ENCODE data around the gene MYL7. TPM values are rescaled to one million over a fixed set of nuclear protein-coding genes. Genes with fewer than 3 reads are reported as not detected.

MYL7 gene
- total RNA-seq, 1 donor: not detected

DNA sequence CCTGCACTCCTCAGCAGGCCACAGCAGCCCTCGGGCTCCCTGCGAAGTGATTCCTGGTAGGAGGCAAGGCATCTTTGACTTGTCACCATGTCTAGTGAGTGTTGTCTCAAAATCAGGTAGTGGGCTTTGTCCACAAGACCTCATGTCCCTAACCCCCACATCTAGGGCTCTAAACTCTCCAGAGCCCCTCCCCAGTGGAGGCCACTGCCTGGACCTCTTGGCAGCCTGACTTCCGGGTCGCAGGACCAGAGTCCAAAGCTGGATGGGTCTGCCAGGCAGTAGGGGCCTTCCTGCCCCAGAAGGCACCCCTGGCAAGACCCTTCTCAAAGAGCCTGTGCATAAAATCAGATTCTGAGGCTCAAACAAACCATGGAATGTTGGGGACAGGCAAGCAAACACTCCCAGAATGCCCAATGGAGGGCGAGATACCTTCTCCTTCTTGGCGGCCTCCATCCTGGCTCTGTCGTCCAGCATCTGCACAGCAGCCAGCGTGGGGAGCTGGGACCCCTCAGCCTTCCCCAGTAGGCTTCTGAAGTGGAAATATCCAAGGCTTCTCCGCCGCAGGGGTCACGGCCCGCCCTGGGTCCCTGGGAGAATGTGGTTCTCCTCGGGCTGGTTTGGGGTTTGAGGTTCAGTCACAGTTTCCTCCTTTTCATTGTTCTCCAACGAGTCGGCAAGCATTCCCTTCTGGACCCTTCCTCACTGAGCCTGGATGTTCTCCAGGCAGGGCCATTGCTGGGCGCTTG is 47.5 kb upstream of the MYL7 start:
- Histone ChIP-seq H3K79me2 (ENCODE audit: insufficient read depth, low read length) (no peaks in the 10 kb centered on the region), H2AFZ (ENCODE audit: low read length) (no peak overlapping the region), H3K4me2 (ENCODE audit: insufficient read depth, low read length) (no peak overlapping the region), H3K9me3 (ENCODE audit: low read depth, low read length) (no peaks in the 10 kb centered on the region), H3K4me1 (ENCODE audit: insufficient read depth, low read length) (peaks cover 12% of the 10 kb centered on the region), H3K27ac (ENCODE audit: low read depth, low read length) (no peak overlapping the region), H3K4me3 (ENCODE audit: insufficient read depth, low read length) (no peak overlapping the region), H4K20me1 (ENCODE audit: insufficient read depth, low read length) (no peaks in the 10 kb centered on the region), H3K36me3 (ENCODE audit: insufficient read depth, low read length) (no peaks in the 10 kb centered on the region), H3K27me3 (ENCODE audit: insufficient read depth, low read length) (peaks cover 14% of the 10 kb centered on the region)
- TF ChIP-seq, protein P1, sequence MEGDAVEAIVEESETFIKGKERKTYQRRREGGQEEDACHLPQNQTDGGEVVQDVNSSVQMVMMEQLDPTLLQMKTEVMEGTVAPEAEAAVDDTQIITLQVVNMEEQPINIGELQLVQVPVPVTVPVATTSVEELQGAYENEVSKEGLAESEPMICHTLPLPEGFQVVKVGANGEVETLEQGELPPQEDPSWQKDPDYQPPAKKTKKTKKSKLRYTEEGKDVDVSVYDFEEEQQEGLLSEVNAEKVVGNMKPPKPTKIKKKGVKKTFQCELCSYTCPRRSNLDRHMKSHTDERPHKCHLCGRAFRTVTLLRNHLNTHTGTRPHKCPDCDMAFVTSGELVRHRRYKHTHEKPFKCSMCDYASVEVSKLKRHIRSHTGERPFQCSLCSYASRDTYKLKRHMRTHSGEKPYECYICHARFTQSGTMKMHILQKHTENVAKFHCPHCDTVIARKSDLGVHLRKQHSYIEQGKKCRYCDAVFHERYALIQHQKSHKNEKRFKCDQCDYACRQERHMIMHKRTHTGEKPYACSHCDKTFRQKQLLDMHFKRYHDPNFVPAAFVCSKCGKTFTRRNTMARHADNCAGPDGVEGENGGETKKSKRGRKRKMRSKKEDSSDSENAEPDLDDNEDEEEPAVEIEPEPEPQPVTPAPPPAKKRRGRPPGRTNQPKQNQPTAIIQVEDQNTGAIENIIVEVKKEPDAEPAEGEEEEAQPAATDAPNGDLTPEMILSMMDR (IDR thresholded peaks at IDR 0.05; ENCODE audit: extremely low read depth, low read depth, low read length): no peak
- no peak for DNase-seq (ENCODE audit: insufficient read length, low spot score, missing footprints)

DNA sequence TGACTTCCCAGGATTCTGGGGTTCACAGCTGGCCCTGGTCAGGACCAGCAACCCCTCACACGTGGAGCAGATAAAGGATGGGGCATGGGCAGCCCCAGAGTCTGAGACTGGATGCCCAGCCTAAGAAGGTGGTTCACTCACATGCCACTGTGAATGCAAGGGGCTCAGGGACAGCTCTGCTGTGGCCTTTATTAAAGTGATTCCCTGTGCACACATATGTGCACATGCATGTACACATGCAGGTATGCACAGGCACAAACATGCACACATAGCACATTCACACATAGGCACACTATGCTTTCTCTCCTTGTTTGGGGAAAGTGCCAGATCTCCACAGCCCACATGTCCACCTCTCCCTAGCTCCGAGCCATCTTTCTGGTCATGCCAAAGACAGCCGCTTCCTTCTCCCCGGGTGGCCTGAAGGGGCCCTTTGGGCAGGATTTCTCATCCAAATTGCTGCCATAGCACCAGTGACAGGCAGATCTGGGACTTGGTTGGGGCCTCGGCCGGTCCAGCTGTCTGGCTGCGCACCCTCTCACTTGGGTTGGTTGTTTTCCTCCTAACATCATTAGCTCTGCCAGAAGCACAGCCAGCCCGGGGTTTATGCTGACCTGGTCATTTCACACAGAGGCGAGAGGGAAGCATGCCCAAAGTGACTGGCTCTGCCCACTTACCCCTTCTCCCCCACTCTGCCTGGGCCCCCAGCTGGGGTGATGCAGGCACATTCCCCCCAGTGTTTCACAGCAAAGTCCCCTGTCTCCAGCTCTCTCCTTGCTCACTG is 46.7 kb upstream of the MYL7 start:
- Histone ChIP-seq H3K27me3 (ENCODE audit: insufficient read depth, low read length) (peaks cover 20% of the 10 kb centered on the region), H3K4me1 (ENCODE audit: insufficient read depth, low read length) (peaks cover 12% of the 10 kb centered on the region), H3K27ac (ENCODE audit: low read depth, low read length) (no peak overlapping the region), H2AFZ (ENCODE audit: low read length) (no peak overlapping the region), H3K4me3 (ENCODE audit: insufficient read depth, low read length) (no peak overlapping the region), H3K79me2 (ENCODE audit: insufficient read depth, low read length) (no peaks in the 10 kb centered on the region), H3K36me3 (ENCODE audit: insufficient read depth, low read length) (no peaks in the 10 kb centered on the region), H3K9me3 (ENCODE audit: low read depth, low read length) (peaks cover 2% of the 10 kb centered on the region), H3K4me2 (ENCODE audit: insufficient read depth, low read length) (no peak overlapping the region), H4K20me1 (ENCODE audit: insufficient read depth, low read length) (no peaks in the 10 kb centered on the region)
- no peak for DNase-seq (ENCODE audit: insufficient read length, low spot score, missing footprints)
- TF ChIP-seq, protein P1 (IDR thresholded peaks at IDR 0.05; ENCODE audit: extremely low read depth, low read depth, low read length): no peak

DNA sequence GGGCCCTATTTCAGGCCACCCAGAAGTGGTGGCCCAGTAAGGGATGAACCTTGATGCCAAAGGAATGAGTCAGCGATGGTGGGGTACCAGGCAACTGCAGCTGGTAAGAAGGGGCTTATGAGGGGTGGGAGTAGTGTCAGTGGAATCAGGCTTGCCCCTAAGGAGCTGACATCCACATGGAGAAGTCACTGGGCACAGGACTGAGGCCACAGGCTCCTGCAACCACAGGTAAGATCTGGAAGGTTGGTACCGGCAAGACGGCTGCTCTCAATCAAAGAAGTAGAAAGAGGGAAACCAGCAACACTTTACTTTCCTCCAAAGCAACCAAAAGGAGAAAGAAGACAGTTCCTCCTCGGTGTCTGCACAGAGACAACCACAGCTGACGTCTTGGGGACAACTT is 45.6 kb upstream of the MYL7 start:
- Histone ChIP-seq H2AFZ (ENCODE audit: low read length) (no peak overlapping the region), H3K9me3 (ENCODE audit: low read depth, low read length) (peaks cover 8% of the 10 kb centered on the region), H3K27ac (ENCODE audit: low read depth, low read length) (no peak overlapping the region), H3K27me3 (ENCODE audit: insufficient read depth, low read length) (peaks cover 24% of the 10 kb centered on the region), H3K4me2 (ENCODE audit: insufficient read depth, low read length) (no peak overlapping the region), H4K20me1 (ENCODE audit: insufficient read depth, low read length) (no peaks in the 10 kb centered on the region), H3K4me1 (ENCODE audit: insufficient read depth, low read length) (peaks cover 12% of the 10 kb centered on the region), H3K79me2 (ENCODE audit: insufficient read depth, low read length) (no peaks in the 10 kb centered on the region), H3K36me3 (ENCODE audit: insufficient read depth, low read length) (no peaks in the 10 kb centered on the region), H3K4me3 (ENCODE audit: insufficient read depth, low read length) (no peak overlapping the region)
- DNase-seq (ENCODE audit: insufficient read length, low spot score, missing footprints): no peak
- TF ChIP-seq, protein P1 (IDR thresholded peaks at IDR 0.05; ENCODE audit: extremely low read depth, low read depth, low read length): no peak

DNA sequence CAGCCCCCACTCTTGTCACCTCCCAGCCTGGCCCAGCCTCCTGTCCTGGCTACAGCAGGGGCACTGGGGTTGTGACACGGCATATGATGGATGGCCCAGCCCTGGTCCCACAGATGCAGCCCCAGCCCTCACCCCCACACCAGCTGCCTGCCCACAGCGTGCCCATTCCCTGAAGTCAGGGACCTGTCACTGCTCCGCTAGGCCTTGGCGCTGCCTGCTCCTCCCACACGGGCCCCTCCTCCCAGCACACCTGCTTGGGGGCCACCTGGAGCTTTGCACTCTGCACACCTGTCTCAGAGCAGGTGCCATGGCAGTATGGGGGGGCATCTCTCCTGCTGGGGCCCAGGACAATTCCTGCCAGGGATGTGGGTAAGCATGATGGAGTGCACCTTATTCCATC is 44.6 kb upstream of the MYL7 start:
- H3K9me3 ChIP-seq (ENCODE audit: low read depth, low read length): peaks cover 8% of the 10 kb centered on the region
- H3K4me2 ChIP-seq (ENCODE audit: insufficient read depth, low read length): no peak overlapping the region
- H4K20me1 ChIP-seq (ENCODE audit: insufficient read depth, low read length): no peaks in the 10 kb centered on the region
- DNase-seq (ENCODE audit: insufficient read length, low spot score, missing footprints): no peak
- H3K79me2 ChIP-seq (ENCODE audit: insufficient read depth, low read length): no peaks in the 10 kb centered on the region
- TF ChIP-seq, protein P1 (IDR thresholded peaks at IDR 0.05; ENCODE audit: extremely low read depth, low read depth, low read length): no peak
- H3K4me3 ChIP-seq (ENCODE audit: insufficient read depth, low read length): no peak overlapping the region
- H2AFZ ChIP-seq (ENCODE audit: low read length): no peak overlapping the region
- peaks cover 12% of the 10 kb centered on the region for H3K4me1 ChIP-seq (ENCODE audit: insufficient read depth, low read length)
- peaks cover 29% of the 10 kb centered on the region for H3K27me3 ChIP-seq (ENCODE audit: insufficient read depth, low read length)
- H3K36me3 ChIP-seq (ENCODE audit: insufficient read depth, low read length): no peaks in the 10 kb centered on the region
- no peak overlapping the region for H3K27ac ChIP-seq (ENCODE audit: low read depth, low read length)

Data from osteoblast (primary cell).